ENCODE results near the gene PDE8B. TPM values are rescaled to one million over a fixed set of nuclear protein-coding genes. Genes with fewer than 3 reads are reported as not detected.

PDE8B gene
- polyA plus RNA-seq, 1 of the 3 experiments (the other 2 are of a cell fraction) = not detected

DNA sequence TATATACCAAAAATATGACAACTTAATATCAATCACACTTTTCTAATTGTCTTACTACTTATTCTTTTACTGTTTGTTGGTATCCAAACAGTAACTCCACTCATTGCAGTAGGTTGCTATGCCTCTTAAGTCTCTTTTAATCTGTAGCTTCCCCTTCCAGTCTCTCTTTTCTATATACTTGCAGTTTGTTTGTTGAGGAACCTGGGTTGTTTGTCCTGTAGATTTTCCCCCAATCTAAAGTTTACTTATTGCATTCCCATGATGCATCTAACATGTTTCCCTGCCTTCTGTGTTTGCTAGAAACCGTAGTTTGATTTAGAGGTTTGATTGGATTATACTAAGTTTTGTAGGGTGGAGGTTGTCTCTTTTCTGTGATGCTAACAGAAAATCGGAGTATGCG, 10.6 kb downstream of the PDE8B start:
- Histone ChIP-seq H3K36me3 (replicated peaks in 1 of 2; ENCODE audit: control insufficient read depth in 1 of 2, insufficient read depth in 2 of 2, low read length in 1 of 2) (no peaks in the 10 kb centered on the region), H3K79me2 (ENCODE audit: insufficient read depth) (no peaks in the 10 kb centered on the region), H3K27me3 (ENCODE audit: insufficient read depth) (peaks cover 8% of the 10 kb centered on the region; the same call in 1 of the 2 replicates), H3K9me2 (no peaks in the 10 kb centered on the region), H3K4me3 (ENCODE audit: low read depth in 2 of 2, low read length in 1 of 2) (no peak overlapping the region), H4K20me1 (ENCODE audit: insufficient read depth) (no peaks in the 10 kb centered on the region), H3F3A (replicated peaks; ENCODE audit: insufficient read depth) (no peaks in the 10 kb centered on the region), H3K9me3 (no peaks in the 10 kb centered on the region), H2AFZ (ENCODE audit: low read depth) (no peak overlapping the region), H3K9ac (no peak overlapping the region), H3K4me1 (ENCODE audit: control insufficient read depth in 1 of 2, insufficient read depth in 2 of 2, low read depth in 1 of 2, low read length in 1 of 2) (no peaks in the 10 kb centered on the region), H3K4me2 (no peak overlapping the region), H3K27ac (ENCODE audit: low read depth in 2 of 2, low read length in 1 of 2) (no peak overlapping the region)
- WGBS (ENCODE audit: low lambda C conversion rate) = 57% methylated on average over 3 of the region's 3 CpGs
- ChIA-PET POLR2A (no interaction called here), CTCF (interaction anchor here (1.4 kb wide), 1 partner anchor 89 kb away, joined by 3 read pairs; no protein-coding TSS in a partner anchor)
- DNase-seq = no peak
- TF ChIP-seq TEAD4 (IDR thresholded peaks at IDR 0.05; ENCODE audit: borderline replicate concordance, insufficient read depth) (no peak), RCOR1 (IDR thresholded peaks at IDR 0.05; ENCODE audit: low read length) (no peak), GATA2 (CRISPR knock-in tag; IDR thresholded peaks at IDR 0.05) (no peak), NFIC (IDR thresholded peaks at IDR 0.05; ENCODE audit: borderline replicate concordance) (no peak), YY1 (IDR thresholded peaks at IDR 0.05; ENCODE audit: low read depth) (no peak), JUND (IDR thresholded peaks at IDR 0.05) (no peak), FOXJ3 (CRISPR knock-in tag; IDR thresholded peaks at IDR 0.05) (no peak), TCF12 (IDR thresholded peaks at IDR 0.05) (no peak)
- TF ChIP-seq, protein P1, sequence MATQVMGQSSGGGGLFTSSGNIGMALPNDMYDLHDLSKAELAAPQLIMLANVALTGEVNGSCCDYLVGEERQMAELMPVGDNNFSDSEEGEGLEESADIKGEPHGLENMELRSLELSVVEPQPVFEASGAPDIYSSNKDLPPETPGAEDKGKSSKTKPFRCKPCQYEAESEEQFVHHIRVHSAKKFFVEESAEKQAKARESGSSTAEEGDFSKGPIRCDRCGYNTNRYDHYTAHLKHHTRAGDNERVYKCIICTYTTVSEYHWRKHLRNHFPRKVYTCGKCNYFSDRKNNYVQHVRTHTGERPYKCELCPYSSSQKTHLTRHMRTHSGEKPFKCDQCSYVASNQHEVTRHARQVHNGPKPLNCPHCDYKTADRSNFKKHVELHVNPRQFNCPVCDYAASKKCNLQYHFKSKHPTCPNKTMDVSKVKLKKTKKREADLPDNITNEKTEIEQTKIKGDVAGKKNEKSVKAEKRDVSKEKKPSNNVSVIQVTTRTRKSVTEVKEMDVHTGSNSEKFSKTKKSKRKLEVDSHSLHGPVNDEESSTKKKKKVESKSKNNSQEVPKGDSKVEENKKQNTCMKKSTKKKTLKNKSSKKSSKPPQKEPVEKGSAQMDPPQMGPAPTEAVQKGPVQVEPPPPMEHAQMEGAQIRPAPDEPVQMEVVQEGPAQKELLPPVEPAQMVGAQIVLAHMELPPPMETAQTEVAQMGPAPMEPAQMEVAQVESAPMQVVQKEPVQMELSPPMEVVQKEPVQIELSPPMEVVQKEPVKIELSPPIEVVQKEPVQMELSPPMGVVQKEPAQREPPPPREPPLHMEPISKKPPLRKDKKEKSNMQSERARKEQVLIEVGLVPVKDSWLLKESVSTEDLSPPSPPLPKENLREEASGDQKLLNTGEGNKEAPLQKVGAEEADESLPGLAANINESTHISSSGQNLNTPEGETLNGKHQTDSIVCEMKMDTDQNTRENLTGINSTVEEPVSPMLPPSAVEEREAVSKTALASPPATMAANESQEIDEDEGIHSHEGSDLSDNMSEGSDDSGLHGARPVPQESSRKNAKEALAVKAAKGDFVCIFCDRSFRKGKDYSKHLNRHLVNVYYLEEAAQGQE (IDR thresholded peaks at IDR 0.05; ENCODE audit: low read depth, low read length) = no peak

DNA sequence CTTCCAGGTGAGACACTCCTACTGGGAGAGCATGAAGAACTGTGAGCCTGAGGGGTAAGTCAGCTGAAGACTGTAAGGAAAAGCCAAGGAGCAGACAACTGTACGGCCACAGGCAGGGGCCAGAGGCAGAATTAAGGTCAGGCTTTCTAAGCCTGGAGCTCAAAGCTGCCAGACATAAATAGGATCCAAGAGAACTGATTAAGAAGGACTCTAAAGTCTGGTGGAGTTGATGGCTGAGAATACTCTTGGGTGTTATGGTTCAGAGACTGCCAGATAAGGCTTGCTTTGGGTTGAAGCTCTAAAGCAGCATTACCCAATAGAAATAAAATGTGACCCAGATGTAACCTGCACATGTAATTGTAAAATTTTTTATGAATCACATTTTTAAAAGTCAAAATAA, 12.2 kb downstream of the PDE8B start:
- no peaks in the 10 kb centered on the region for H4K20me1 ChIP-seq (ENCODE audit: insufficient read depth)
- H3K4me3 ChIP-seq (ENCODE audit: low read depth in 2 of 2, low read length in 1 of 2) = no peak overlapping the region
- no peak overlapping the region for H2AFZ ChIP-seq (ENCODE audit: low read depth)
- no peak overlapping the region for H3K27ac ChIP-seq (ENCODE audit: low read depth in 2 of 2, low read length in 1 of 2)
- H3K27me3 ChIP-seq (ENCODE audit: insufficient read depth) = peaks cover 8% of the 10 kb centered on the region; the same call in 1 of the 2 replicates
- no peaks in the 10 kb centered on the region for H3K9me3 ChIP-seq
- H3K4me2 ChIP-seq = no peak overlapping the region
- H3K9ac ChIP-seq = no peak overlapping the region
- H3F3A ChIP-seq (replicated peaks; ENCODE audit: insufficient read depth) = no peaks in the 10 kb centered on the region
- TF ChIP-seq, protein P2, sequence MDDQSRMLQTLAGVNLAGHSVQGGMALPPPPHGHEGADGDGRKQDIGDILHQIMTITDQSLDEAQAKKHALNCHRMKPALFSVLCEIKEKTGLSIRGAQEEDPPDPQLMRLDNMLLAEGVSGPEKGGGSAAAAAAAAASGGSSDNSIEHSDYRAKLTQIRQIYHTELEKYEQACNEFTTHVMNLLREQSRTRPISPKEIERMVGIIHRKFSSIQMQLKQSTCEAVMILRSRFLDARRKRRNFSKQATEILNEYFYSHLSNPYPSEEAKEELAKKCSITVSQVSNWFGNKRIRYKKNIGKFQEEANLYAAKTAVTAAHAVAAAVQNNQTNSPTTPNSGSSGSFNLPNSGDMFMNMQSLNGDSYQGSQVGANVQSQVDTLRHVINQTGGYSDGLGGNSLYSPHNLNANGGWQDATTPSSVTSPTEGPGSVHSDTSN (IDR thresholded peaks at IDR 0.05) = no peak
- TF ChIP-seq POLR2AphosphoS5 (IDR thresholded peaks at IDR 0.05; ENCODE audit: low read depth, low read length) (no peak), MXI1 (IDR thresholded peaks at IDR 0.05; ENCODE audit: low read depth, low read length) (no peak), YY1 (IDR thresholded peaks at IDR 0.05; ENCODE audit: low read depth) (no peak), ELF1 (IDR thresholded peaks at IDR 0.05) (no peak), TAF1 (IDR thresholded peaks at IDR 0.05; ENCODE audit: borderline replicate concordance, low read depth, low read length) (no peak), SIN3A (IDR thresholded peaks at IDR 0.05; ENCODE audit: borderline replicate concordance, low read depth, low read length) (no peak)
- TF ChIP-seq, protein P1 (IDR thresholded peaks at IDR 0.05; ENCODE audit: low read depth, low read length) = no peak
- TF ChIP-seq, protein P3, sequence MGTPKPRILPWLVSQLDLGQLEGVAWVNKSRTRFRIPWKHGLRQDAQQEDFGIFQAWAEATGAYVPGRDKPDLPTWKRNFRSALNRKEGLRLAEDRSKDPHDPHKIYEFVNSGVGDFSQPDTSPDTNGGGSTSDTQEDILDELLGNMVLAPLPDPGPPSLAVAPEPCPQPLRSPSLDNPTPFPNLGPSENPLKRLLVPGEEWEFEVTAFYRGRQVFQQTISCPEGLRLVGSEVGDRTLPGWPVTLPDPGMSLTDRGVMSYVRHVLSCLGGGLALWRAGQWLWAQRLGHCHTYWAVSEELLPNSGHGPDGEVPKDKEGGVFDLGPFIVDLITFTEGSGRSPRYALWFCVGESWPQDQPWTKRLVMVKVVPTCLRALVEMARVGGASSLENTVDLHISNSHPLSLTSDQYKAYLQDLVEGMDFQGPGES (IDR thresholded peaks at IDR 0.05; ENCODE audit: low read depth, low read length) = no peak
- TF ChIP-seq, protein P4, sequence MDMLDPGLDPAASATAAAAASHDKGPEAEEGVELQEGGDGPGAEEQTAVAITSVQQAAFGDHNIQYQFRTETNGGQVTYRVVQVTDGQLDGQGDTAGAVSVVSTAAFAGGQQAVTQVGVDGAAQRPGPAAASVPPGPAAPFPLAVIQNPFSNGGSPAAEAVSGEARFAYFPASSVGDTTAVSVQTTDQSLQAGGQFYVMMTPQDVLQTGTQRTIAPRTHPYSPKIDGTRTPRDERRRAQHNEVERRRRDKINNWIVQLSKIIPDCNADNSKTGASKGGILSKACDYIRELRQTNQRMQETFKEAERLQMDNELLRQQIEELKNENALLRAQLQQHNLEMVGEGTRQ (IDR thresholded peaks at IDR 0.05; ENCODE audit: borderline replicate concordance, low read depth, low read length) = no peak
- CTCF ChIA-PET = interaction anchor here (0.6 to 1.3 kb wide), 3 partner anchors 20 to 612 kb away, joined by 3 read pairs; no protein-coding TSS in a partner anchor
- H3K36me3 ChIP-seq (replicated peaks in 1 of 2; ENCODE audit: control insufficient read depth in 1 of 2, insufficient read depth in 2 of 2, low read length in 1 of 2) = no peaks in the 10 kb centered on the region
- POLR2A ChIA-PET = no interaction called here
- no peaks in the 10 kb centered on the region for H3K9me2 ChIP-seq
- H3K79me2 ChIP-seq (ENCODE audit: insufficient read depth) = no peaks in the 10 kb centered on the region
- 92% methylated on average over 1 of the region's 1 CpG for WGBS (ENCODE audit: low lambda C conversion rate)
- DNase-seq = no peak
- H3K4me1 ChIP-seq (ENCODE audit: control insufficient read depth in 1 of 2, insufficient read depth in 2 of 2, low read depth in 1 of 2, low read length in 1 of 2) = no peaks in the 10 kb centered on the region

All from SK-N-SH (cell line).